A549 (cell line): ENCODE data around the gene NCOA1. TPM values are rescaled to one million over a fixed set of nuclear protein-coding genes. Genes with fewer than 3 reads are reported as not detected.
A peak's percentile ranks its signal among the peaks of the same experiment; 100 is the strongest.

Source experiments
- ATAC-seq, 2 experiments: fragments of 200-7000 bp in 1 of 2; fragments of >200 bp in 1 of 2; cut with Nextera tagmentation in 1 of 2; cut with Tn5 transposase in 1 of 2; 3 replicates each; pipeline versions ENCODE4 v1.8.0 to v1.9.1; 2018 to 2020; ENCODE audit warnings: mild to moderate bottlenecking in 1 of 2, moderate library complexity in 1 of 2
- CTCF ChIA-PET: fragments of 300-600 bp; sonication (Branson Sonifier 250); formaldehyde crosslinking; extraction: SDS; loops from one replicate; lab custom pipeline; 2021; ENCODE audit warnings: antibody characterized with exemption, inconsistent platforms; lab: Yijun Ruan, JAX
- POLR2A ChIA-PET: fragments of 350-600 bp; formaldehyde crosslinking; extraction: SDS; loops from one replicate; lab custom pipeline; 2021; ENCODE audit warnings: antibody characterized with exemption, inconsistent platforms; lab: Yijun Ruan, JAX
- DNase-seq, 2 experiments: peaks; one replicate each; pipeline versions ENCODE4 v3.0.0 to v3.0.0-alpha.2; 2011 to 2016; ENCODE audit warnings: low read depth in 1 of 2, low spot score in 1 of 2
- FAIRE-seq: peaks from 2 replicates; lab custom pipeline; 2011; peaks lifted over from hg19 to GRCh38; lab: Jason Lieb, UNC
- H3K27ac ChIP-seq, 2 experiments: fragments of >200 bp; sonication (Bioruptor Twin); formaldehyde crosslinking; 3 replicates each; pipeline ENCODE4 v1.5.1; 2016 to 2017
- H3K4me1 ChIP-seq: fragments of >200 bp; sonication (Bioruptor Twin); formaldehyde crosslinking; 3 replicates; pipeline ENCODE4 v1.6.1; 2016
- H3K4me2 ChIP-seq: fragments of >200 bp; sonication (Bioruptor Twin); formaldehyde crosslinking; 3 replicates; pipeline ENCODE4 v1.6.1; 2016
- H3K4me3 ChIP-seq: fragments of >200 bp; sonication (Bioruptor Twin); formaldehyde crosslinking; 3 replicates; pipeline ENCODE4 v1.5.1; 2016
- H3K9me3 ChIP-seq: fragments of >200 bp; sonication (Bioruptor Twin); formaldehyde crosslinking; 3 replicates; pipeline ENCODE4 v1.6.1; 2016
- CEBPB ChIP-seq, 2 experiments: fragments of >200 bp in 1 of 2; sonication (Bioruptor Twin) in 1 of 2; formaldehyde crosslinking in 1 of 2; IDR thresholded peaks; 2 replicates each; pipeline ENCODE4 v1.6.1; 2012 to 2016
- CHD4 ChIP-seq: fragments of 200-600 bp; sonication (generic); IDR thresholded peaks from 2 replicates; pipeline ENCODE4 v1.6.1; 2016; ENCODE audit warnings: antibody characterized with exemption, mild to moderate bottlenecking, borderline replicate concordance
- EHMT2 ChIP-seq: fragments of 200-600 bp; sonication (generic); IDR thresholded peaks from 2 replicates; pipeline ENCODE4 v1.6.1; 2016; ENCODE audit warnings: antibody characterized with exemption, low read depth, mild to moderate bottlenecking, moderate library complexity
- EP300 ChIP-seq, 2 experiments: fragments of >200 bp; sonication (Bioruptor Twin); formaldehyde crosslinking; IDR thresholded peaks; 2 replicates in 1 of 2; 3 replicates in 1 of 2; pipeline ENCODE4 v1.6.1; 2016 to 2017
- ESRRA ChIP-seq: fragments of 150-350 bp; IDR thresholded peaks from 2 replicates; pipeline ENCODE4 v1.6.1; 2014; ENCODE audit warnings: mild to moderate bottlenecking, low read length, borderline replicate concordance
- FOSL2 ChIP-seq, 2 experiments: fragments of 450-650 bp in 1 of 2; fragments of >200 bp in 1 of 2; sonication (Bioruptor Twin) in 1 of 2; formaldehyde crosslinking; IDR thresholded peaks; 2 replicates each; pipeline versions ENCODE4 v1.5.0 to v1.6.1; 2016 to 2020; ENCODE audit warnings: mild to moderate bottlenecking in 1 of 2, moderate library complexity in 1 of 2
- FOXS1 ChIP-seq: fragments of 250-450 bp; sonication (Bioruptor Pico); IDR thresholded peaks from 2 replicates; pipeline ENCODE4 v1.5.0; 2020; ENCODE audit warnings: mild to moderate bottlenecking, moderate library complexity
- HMGXB4 ChIP-seq: fragments of 250-450 bp; sonication (Bioruptor Pico); IDR thresholded peaks from 2 replicates; pipeline ENCODE4 v1.5.0; 2021; ENCODE audit warnings: mild to moderate bottlenecking, moderate library complexity, borderline replicate concordance
- HOXA7 ChIP-seq: fragments of 250-450 bp; sonication (Bioruptor Pico); IDR thresholded peaks from 2 replicates; pipeline ENCODE4 v1.5.0; 2020; ENCODE audit warnings: mild to moderate bottlenecking, moderate library complexity
- JUN ChIP-seq, 2 experiments: fragments of >200 bp; sonication (Bioruptor Twin); formaldehyde crosslinking; IDR thresholded peaks; 2 replicates in 1 of 2; 3 replicates in 1 of 2; pipeline ENCODE4 v1.6.1; 2016 to 2017
- JUNB ChIP-seq: fragments of >200 bp; sonication (Bioruptor Twin); formaldehyde crosslinking; IDR thresholded peaks from 2 replicates; pipeline ENCODE4 v1.6.1; 2016
- KDM1A ChIP-seq: fragments of 200-600 bp; sonication (generic); IDR thresholded peaks from 2 replicates; pipeline ENCODE4 v1.6.1; 2016; ENCODE audit warnings: low read depth, mild to moderate bottlenecking
- KDM5A ChIP-seq: fragments of 200-600 bp; sonication (generic); IDR thresholded peaks from 2 replicates; pipeline ENCODE4 v1.6.1; 2016; ENCODE audit warnings: antibody characterized with exemption, mild to moderate bottlenecking
- NFE2L2 ChIP-seq: fragments of 150-350 bp; conservative IDR thresholded peaks from 2 replicates; pipeline ENCODE4 v1.6.1; 2014; ENCODE audit warnings: low read length
- NPAS2 ChIP-seq: fragments of 250-450 bp; sonication (Bioruptor Pico); IDR thresholded peaks from 2 replicates; pipeline ENCODE4 v1.8.0; 2022; ENCODE audit warnings: mild to moderate bottlenecking, moderate library complexity, borderline replicate concordance
- PBX3 ChIP-seq: IDR thresholded peaks from 2 replicates; pipeline ENCODE4 v1.6.1; 2012
- RFX5 ChIP-seq: fragments of 450-650 bp; IDR thresholded peaks from 2 replicates; pipeline ENCODE4 v1.7.1; 2014; ENCODE audit warnings: antibody characterized with exemption, mild to moderate bottlenecking, moderate library complexity
- RNF2 ChIP-seq: fragments of 200-600 bp; sonication (generic); IDR thresholded peaks from 2 replicates; pipeline ENCODE4 v1.6.1; 2016; ENCODE audit warnings: low read depth, mild to moderate bottlenecking, antibody characterized with exemption, moderate library complexity, borderline replicate concordance
- SREBF2 ChIP-seq: fragments of 450-650 bp; IDR thresholded peaks from 2 replicates; pipeline ENCODE4 v1.6.1; 2014; ENCODE audit warnings: mild to moderate bottlenecking, moderate library complexity
- USF2 ChIP-seq: fragments of 450-650 bp; IDR thresholded peaks from 2 replicates; pipeline ENCODE4 v1.6.1; 2014; ENCODE audit warnings: antibody characterized with exemption
- ZC3H11A ChIP-seq: fragments of 450-650 bp; IDR thresholded peaks from 2 replicates; pipeline ENCODE4 v1.6.1; 2014; ENCODE audit warnings: antibody characterized with exemption, mild to moderate bottlenecking
- ZFP36 ChIP-seq: fragments of 450-650 bp; IDR thresholded peaks from 2 replicates; pipeline ENCODE4 v1.6.1; 2014; ENCODE audit warnings: borderline replicate concordance; ENCODE audit not compliant: partially characterized antibody
- WGBS: methylation state at CpG from one replicate; pipeline ENCODE4 v1.1.6; 2017; ENCODE audit errors: missing lambda C conversion rate; 5-methylcytosine and 5-hydroxymethylcytosine counted together
- polyA plus RNA-seq, 4 experiments: library from polyadenylated mRNA; depleted of rRNA in 3 of 4; stranded (reverse); fragments of >200 nt; fragmentation: RNase III in 1 of 4; extraction: RNeasy Plus Mini Kit Qiagen cat#74134 plus additional on column Dnase treatment in 1 of 4; gene quantifications; 2 replicates in 3 of 4; 3 replicates in 1 of 4; pipeline ENCODE4 v1.2.3, GENCODE V29; 2011 to 2017

NCOA1 gene
- polyA plus RNA-seq, 2 of the 4 experiments (the other 2 are of a cell fraction): 7.6 to 29.9 TPM

- POLR2A ChIA-PET: no interaction called here
- CTCF ChIA-PET: no interaction called here
- no peak overlapping the region for H3K4me3 ChIP-seq
Observed at GRCh38 chr2:24704692-24705091, 213.6 kb downstream of the NCOA1 start.

GRCh38 chr2:24707143-24707542 lies 216.1 kb downstream of the NCOA1 start:
- 97% methylated on average over 3 of the region's 3 CpGs for WGBS
- ChIA-PET POLR2A (no interaction called here), CTCF (interaction anchor here (1.0 to 1.1 kb wide), 2 partner anchors 83 to 175 kb away, joined by 3 read pairs; no protein-coding TSS in a partner anchor)
- Histone ChIP-seq H3K4me2 (no peak overlapping the region), H3K27ac (no peak overlapping the region), H3K9me3 (no peaks in the 10 kb centered on the region), H3K4me3 (no peak overlapping the region), H3K4me1 (peaks cover 21% of the 10 kb centered on the region)
- ATAC-seq (no peak), DNase-seq (no peak), FAIRE-seq (no peak)
- TF ChIP-seq JUNB: no peak
- TF ChIP-seq SREBF2: no peak
- TF ChIP-seq HMGXB4: no peak

More at GRCh38 chr2:24704692-24705091, 213.6 kb downstream of the NCOA1 start:
- Histone ChIP-seq H3K4me1 (peaks cover 21% of the 10 kb centered on the region), H3K4me2 (no peak overlapping the region), H3K9me3 (no peaks in the 10 kb centered on the region), H3K27ac (no peak overlapping the region)
- no peak for DNase-seq
- no peak for FAIRE-seq
- TF ChIP-seq CHD4 (no peak), FOXS1 (no peak), ZC3H11A (no peak), NPAS2 (CRISPR knock-in tag) (no peak), KDM5A (no peak), ZFP36 (no peak)
- ATAC-seq: no peak
- 94% methylated on average over 4 of the region's 4 CpGs for WGBS

- H3K9me3 ChIP-seq: no peaks in the 10 kb centered on the region
- TF ChIP-seq PBX3 (no peak), FOSL2 (IDR thresholded peaks at IDR 0.05) (no peak), FOSL2 (CRISPR knock-in tag; IDR thresholded peaks at IDR 0.05) (peak; percentile 51)
- CTCF ChIA-PET: no interaction called here
- peaks cover 12% of the 10 kb centered on the region; the same call in 2 of the 3 replicates for H3K4me1 ChIP-seq
- DNase-seq: peak in 1 of 2 experiments; percentile 10
- ATAC-seq: peak in 1 of 2 experiments; percentile 53; a peak in 4 of 6 replicates
- no peak for FAIRE-seq
- 22% methylated on average over 3 of the region's 3 CpGs for WGBS
- H3K4me3 ChIP-seq: no peak overlapping the region
- peak overlapping the region; percentile 28 for H3K4me2 ChIP-seq
- no peak overlapping the region for H3K27ac ChIP-seq
- POLR2A ChIA-PET: no interaction called here
Observed at GRCh38 chr2:24708537-24709152, 217.6 kb downstream of the NCOA1 start.

- Histone ChIP-seq H3K9me3 (no peaks in the 10 kb centered on the region), H3K4me1 (peaks cover 12% of the 10 kb centered on the region; the same call in 2 of the 3 replicates), H3K4me3 (no peak overlapping the region), H3K27ac (no peak overlapping the region), H3K4me2 (no peak overlapping the region)
- 92% methylated on average over 6 of the region's 6 CpGs for WGBS
- ATAC-seq: no peak
- no peak for DNase-seq
- POLR2A ChIA-PET: no interaction called here
- CTCF ChIA-PET: interaction anchor here (0.5 kb wide), 1 partner anchor 214 kb away, joined by 4 read pairs; no protein-coding TSS in a partner anchor
- FAIRE-seq: no peak
- no peak for TF ChIP-seq CEBPB (IDR thresholded peaks at IDR 0.05)
- no peak for TF ChIP-seq JUNB
- TF ChIP-seq JUN (IDR thresholded peaks at IDR 0.05): no peak
- TF ChIP-seq EHMT2: no peak
- no peak for TF ChIP-seq HMGXB4
- TF ChIP-seq HOXA7: no peak
- TF ChIP-seq RNF2: no peak
- TF ChIP-seq ESRRA: no peak
- no peak for TF ChIP-seq USF2
- TF ChIP-seq NFE2L2: no peak
- TF ChIP-seq EP300 (IDR thresholded peaks at IDR 0.05): no peak
- no peak for TF ChIP-seq PBX3
- no peak for TF ChIP-seq KDM1A
- TF ChIP-seq RFX5: no peak
Observed at GRCh38 chr2:24710806-24711205, 219.8 kb downstream of the NCOA1 start.
